OCI-LY3 (cell line): ENCODE results near the gene CALHM2.

Source experiments
- H2AFZ ChIP-seq: fragments of 200-600, 300-600 bp; shearing (Covaris generic); 2 replicates; pipeline ENCODE4 v1.6.0; 2014; ENCODE audit warnings: antibody characterized with exemption, low read depth, low read length
- H3K27ac ChIP-seq: fragments of 200-600, 300-600 bp; sonication (generic); 2 replicates; pipeline ENCODE4 v1.5.1; 2014; ENCODE audit warnings: mild to moderate bottlenecking, low read length, moderate library complexity, mixed read lengths
- H3K27me3 ChIP-seq: fragments of 200-600, 300-600 bp; sonication (generic); 2 replicates; pipeline ENCODE4 v1.6.1; 2014; ENCODE audit warnings: low read depth, low read length, mixed read lengths
- H3K36me3 ChIP-seq: fragments of 200-600, 300-600 bp; sonication (generic); replicated peaks from 2 replicates; pipeline ENCODE3; 2014; ENCODE audit warnings: low read depth, low read length, mixed read lengths
- H3K4me1 ChIP-seq: fragments of 300-600, 200-600 bp; sonication (generic); 2 replicates; pipeline ENCODE4 v1.6.1; 2014; ENCODE audit warnings: low read length, mixed read lengths
- H3K4me2 ChIP-seq: fragments of 200-600, 300-600 bp; sonication (generic); 2 replicates; pipeline ENCODE4 v1.6.1; 2014; ENCODE audit warnings: low read length, mixed read lengths
- H3K4me3 ChIP-seq: fragments of 300-600, 200-600 bp; sonication (generic); 2 replicates; pipeline ENCODE4 v1.5.1; 2014; ENCODE audit warnings: antibody characterized with exemption, mild to moderate bottlenecking, low read length, moderate library complexity
- H3K79me2 ChIP-seq: fragments of 300-600, 200-600 bp; shearing (Covaris generic); 2 replicates; pipeline ENCODE4 v1.6.1; 2014; ENCODE audit warnings: mild to moderate bottlenecking, low read length, mixed read lengths
- H3K9ac ChIP-seq: fragments of 300-600, 200-600 bp; shearing (Covaris generic); 2 replicates; pipeline ENCODE4 v1.6.0; 2014; ENCODE audit warnings: mild to moderate bottlenecking, low read length, moderate library complexity
- H3K9me3 ChIP-seq: fragments of 200-600, 300-600 bp; shearing (Covaris generic); 2 replicates; pipeline ENCODE4 v1.6.1; 2014; ENCODE audit warnings: low read length, mixed read lengths; ENCODE audit not compliant: insufficient read depth
- H4K20me1 ChIP-seq: fragments of 200-600, 300-600 bp; sonication (generic); 2 replicates; pipeline ENCODE4 v1.6.1; 2016; ENCODE audit warnings: low read length, mixed read lengths; ENCODE audit not compliant: insufficient read depth
- EZH2phosphoT487 ChIP-seq: fragments of 200-600 bp; shearing (Covaris generic); IDR thresholded peaks from 2 replicates; pipeline ENCODE4 v1.6.1; 2018; ENCODE audit warnings: antibody characterized with exemption, mixed run types, low read depth
- TF ChIP-seq, protein P1 (sequence below): fragments of 200-600, 300-600 bp; sonication (generic); IDR thresholded peaks from 2 replicates; pipeline ENCODE4 v1.5.1; 2014; ENCODE audit warnings: antibody characterized with exemption, low read length, low read depth

CALHM2 gene

DNA sequence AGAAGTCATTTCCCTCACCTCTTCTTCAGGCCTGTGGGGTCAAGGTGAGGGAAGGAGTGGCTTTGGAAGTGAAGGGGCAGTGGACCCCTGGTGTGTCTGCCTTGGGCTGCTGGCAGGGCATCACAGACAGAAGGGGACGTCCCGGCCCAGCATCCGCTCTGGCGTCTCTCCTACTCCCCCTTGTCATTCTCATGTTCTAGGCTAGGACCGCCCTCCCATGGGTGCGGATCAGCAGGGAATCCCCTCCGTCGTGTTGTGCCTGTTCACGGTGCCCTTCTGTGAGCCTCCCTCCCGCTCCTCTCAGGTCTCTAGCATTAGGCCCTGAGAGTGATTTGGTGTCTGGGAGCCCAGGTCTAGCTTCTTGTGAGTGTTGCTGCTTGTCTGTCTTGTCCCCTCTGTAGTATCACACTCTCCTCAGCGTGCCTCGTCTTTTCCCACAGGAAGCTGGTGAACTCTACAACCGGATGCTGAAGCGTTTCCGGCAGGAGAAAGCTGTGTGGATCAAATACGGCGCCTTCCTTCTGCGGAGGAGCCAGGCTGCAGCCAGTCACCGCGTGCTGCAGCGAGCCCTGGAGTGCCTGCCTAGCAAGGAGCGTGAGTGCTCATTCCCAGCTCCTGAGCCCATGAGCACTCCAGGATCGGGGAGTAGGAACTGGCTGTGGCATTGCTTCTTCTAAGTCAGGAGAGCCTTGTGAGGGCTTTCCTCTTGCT lies 8.5 kb downstream of the CALHM2 start:
- no peak overlapping the region for H3K4me3 ChIP-seq
- H4K20me1 ChIP-seq: no peaks in the 10 kb centered on the region
- no peak overlapping the region for H3K9ac ChIP-seq
- no peaks in the 10 kb centered on the region for H3K27me3 ChIP-seq
- TF ChIP-seq, protein P1, sequence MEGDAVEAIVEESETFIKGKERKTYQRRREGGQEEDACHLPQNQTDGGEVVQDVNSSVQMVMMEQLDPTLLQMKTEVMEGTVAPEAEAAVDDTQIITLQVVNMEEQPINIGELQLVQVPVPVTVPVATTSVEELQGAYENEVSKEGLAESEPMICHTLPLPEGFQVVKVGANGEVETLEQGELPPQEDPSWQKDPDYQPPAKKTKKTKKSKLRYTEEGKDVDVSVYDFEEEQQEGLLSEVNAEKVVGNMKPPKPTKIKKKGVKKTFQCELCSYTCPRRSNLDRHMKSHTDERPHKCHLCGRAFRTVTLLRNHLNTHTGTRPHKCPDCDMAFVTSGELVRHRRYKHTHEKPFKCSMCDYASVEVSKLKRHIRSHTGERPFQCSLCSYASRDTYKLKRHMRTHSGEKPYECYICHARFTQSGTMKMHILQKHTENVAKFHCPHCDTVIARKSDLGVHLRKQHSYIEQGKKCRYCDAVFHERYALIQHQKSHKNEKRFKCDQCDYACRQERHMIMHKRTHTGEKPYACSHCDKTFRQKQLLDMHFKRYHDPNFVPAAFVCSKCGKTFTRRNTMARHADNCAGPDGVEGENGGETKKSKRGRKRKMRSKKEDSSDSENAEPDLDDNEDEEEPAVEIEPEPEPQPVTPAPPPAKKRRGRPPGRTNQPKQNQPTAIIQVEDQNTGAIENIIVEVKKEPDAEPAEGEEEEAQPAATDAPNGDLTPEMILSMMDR: no peak
- TF ChIP-seq EZH2phosphoT487: no peak
- no peak overlapping the region for H2AFZ ChIP-seq
- no peak overlapping the region for H3K4me2 ChIP-seq
- H3K9me3 ChIP-seq: no peaks in the 10 kb centered on the region
- H3K79me2 ChIP-seq: no peaks in the 10 kb centered on the region
- peaks cover 20% of the 10 kb centered on the region for H3K36me3 ChIP-seq
- no peak overlapping the region for H3K27ac ChIP-seq
- no peaks in the 10 kb centered on the region for H3K4me1 ChIP-seq

DNA sequence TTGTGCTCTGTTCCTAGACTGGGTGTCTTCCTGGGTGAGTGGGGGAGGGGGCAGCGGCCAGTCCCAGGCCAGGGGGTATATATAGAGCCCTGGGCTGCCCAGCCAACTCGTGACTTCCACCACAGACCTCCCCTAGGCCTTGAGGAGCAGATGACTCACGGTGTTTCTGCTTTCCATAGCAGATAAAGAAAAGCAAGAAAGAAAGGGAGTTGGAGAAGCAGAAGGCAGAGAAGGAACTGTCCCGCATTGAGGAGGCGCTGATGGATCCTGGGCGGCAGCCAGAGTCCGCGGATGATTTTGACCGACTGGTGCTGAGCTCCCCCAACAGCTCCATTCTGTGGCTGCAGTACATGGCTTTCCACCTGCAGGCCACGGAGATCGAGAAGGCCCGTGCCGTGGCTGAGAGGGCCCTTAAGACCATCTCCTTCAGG lies 10.1 kb downstream of the CALHM2 start:
- H3K4me1 ChIP-seq: no peaks in the 10 kb centered on the region
- no peaks in the 10 kb centered on the region for H3K9me3 ChIP-seq
- H3K4me2 ChIP-seq: no peak overlapping the region
- H3K9ac ChIP-seq: no peak overlapping the region
- no peak overlapping the region for H2AFZ ChIP-seq
- TF ChIP-seq EZH2phosphoT487: no peak
- TF ChIP-seq, protein P1: no peak
- H3K27ac ChIP-seq: no peak overlapping the region
- no peaks in the 10 kb centered on the region for H3K27me3 ChIP-seq
- H3K79me2 ChIP-seq: no peaks in the 10 kb centered on the region
- H3K36me3 ChIP-seq: peaks cover 16% of the 10 kb centered on the region
- H4K20me1 ChIP-seq: no peaks in the 10 kb centered on the region
- H3K4me3 ChIP-seq: no peak overlapping the region

DNA sequence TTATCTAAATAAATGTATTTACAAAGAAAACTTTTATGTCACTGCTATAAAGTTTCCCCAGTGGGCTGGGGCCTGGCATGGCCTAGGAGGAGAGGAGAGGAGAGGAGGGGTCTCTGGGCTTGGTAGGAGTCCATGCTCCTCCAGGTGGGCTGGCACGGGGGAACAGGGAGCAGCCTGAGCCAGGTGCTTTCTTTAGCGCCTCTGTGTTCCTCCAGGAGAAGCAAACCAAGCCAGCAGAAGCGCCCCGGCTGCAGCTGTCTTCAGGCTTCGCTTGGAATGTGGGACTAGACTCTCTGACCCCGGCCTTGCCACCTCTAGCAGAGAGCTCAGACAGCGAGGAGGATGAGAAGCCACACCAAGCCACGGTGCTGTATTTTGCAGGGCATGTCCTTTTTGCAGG lies 10.6 kb downstream of the CALHM2 start:
- Histone ChIP-seq H3K4me1 (no peaks in the 10 kb centered on the region), H3K79me2 (no peaks in the 10 kb centered on the region), H3K36me3 (peaks cover 15% of the 10 kb centered on the region), H3K27ac (no peak overlapping the region), H3K9me3 (no peaks in the 10 kb centered on the region), H2AFZ (no peak overlapping the region), H3K27me3 (no peaks in the 10 kb centered on the region), H3K9ac (no peak overlapping the region), H4K20me1 (no peaks in the 10 kb centered on the region), H3K4me2 (no peak overlapping the region), H3K4me3 (no peak overlapping the region)
- TF ChIP-seq, protein P1: no peak
- TF ChIP-seq EZH2phosphoT487: no peak

DNA sequence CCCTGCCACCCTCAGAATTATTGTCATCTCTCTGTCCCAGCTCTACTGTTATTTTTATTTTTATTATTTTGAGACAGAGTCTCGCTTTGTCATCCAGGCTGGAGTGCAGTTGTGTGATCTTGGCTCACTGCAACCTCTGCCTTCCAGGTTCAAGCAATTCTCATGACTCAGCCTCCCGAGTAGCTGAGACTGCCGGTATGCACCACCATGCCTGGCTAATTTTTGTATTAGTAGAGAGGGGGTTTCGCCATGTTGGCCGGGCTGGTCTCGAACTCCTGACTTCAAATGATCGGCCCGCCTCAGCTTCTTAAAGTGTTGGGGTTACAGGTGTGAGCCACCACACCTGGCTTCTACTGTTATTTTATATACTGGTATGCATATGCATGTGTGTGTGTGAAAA lies 11.0 kb downstream of the CALHM2 start:
- Histone ChIP-seq H3K9ac (no peak overlapping the region), H4K20me1 (no peaks in the 10 kb centered on the region), H3K27me3 (no peaks in the 10 kb centered on the region), H3K79me2 (no peaks in the 10 kb centered on the region), H3K4me3 (no peak overlapping the region), H3K27ac (no peak overlapping the region), H3K36me3 (peaks cover 15% of the 10 kb centered on the region), H3K4me1 (no peaks in the 10 kb centered on the region), H2AFZ (no peak overlapping the region), H3K9me3 (no peaks in the 10 kb centered on the region), H3K4me2 (no peak overlapping the region)
- TF ChIP-seq EZH2phosphoT487: no peak
- TF ChIP-seq, protein P1: no peak
